T-helper 1 cell treated with Interleukin-12 subunit alpha and Interleukin-12 subunit beta and Interleukin-4 antibody, amounts not matched to agents 30 μg/mL and 1 μg/mL, for 36 hours (primary cell): Measurements from ENCODE around the gene RBM22.

Source experiments
- H3K27ac Mint-ChIP-seq: one replicate; pipeline ENCODE4 v1.8.0; 2021; ENCODE audit warnings: mild to moderate bottlenecking, mixed read lengths
- H3K27me3 Mint-ChIP-seq: one replicate; pipeline ENCODE4 v1.8.0; 2021; ENCODE audit warnings: low read depth, mixed read lengths
- H3K36me3 Mint-ChIP-seq: one replicate; pipeline ENCODE4 v1.8.0; 2021; ENCODE audit warnings: low read depth, mixed read lengths
- H3K4me1 Mint-ChIP-seq: one replicate; pipeline ENCODE4 v1.8.0; 2021; ENCODE audit warnings: low read depth, mixed read lengths
- H3K4me3 Mint-ChIP-seq: one replicate; pipeline ENCODE4 v1.8.0; 2021; ENCODE audit warnings: mild to moderate bottlenecking, moderate library complexity, mixed read lengths
- H3K9me3 Mint-ChIP-seq: one replicate; pipeline ENCODE4 v1.8.0; 2021; ENCODE audit warnings: mixed read lengths

Gene RBM22

GRCh38 chr5:150641824-150642566 is 58.9 kb downstream of the RBM22 start:
- Mint-ChIP-seq H3K27ac (no peak overlapping the region), H3K36me3 (no peaks in the 10 kb centered on the region), H3K27me3 (peaks cover 5% of the 10 kb centered on the region), H3K4me1 (no peaks in the 10 kb centered on the region), H3K9me3 (no peaks in the 10 kb centered on the region), H3K4me3 (no peak overlapping the region)

- no peaks in the 10 kb centered on the region for H3K36me3 Mint-ChIP-seq
- H3K4me1 Mint-ChIP-seq, result no peaks in the 10 kb centered on the region
Observed at GRCh38 chr5:150641006-150641570, 59.8 kb downstream of the RBM22 start.

More at GRCh38 chr5:150641006-150641570, 59.8 kb downstream of the RBM22 start:
- Mint-ChIP-seq H3K4me3 (no peak overlapping the region), H3K27ac (no peak overlapping the region), H3K27me3 (peaks cover 12% of the 10 kb centered on the region), H3K9me3 (no peaks in the 10 kb centered on the region)
